ENCODE results near the gene STK16.

The STK16 gene

DNA sequence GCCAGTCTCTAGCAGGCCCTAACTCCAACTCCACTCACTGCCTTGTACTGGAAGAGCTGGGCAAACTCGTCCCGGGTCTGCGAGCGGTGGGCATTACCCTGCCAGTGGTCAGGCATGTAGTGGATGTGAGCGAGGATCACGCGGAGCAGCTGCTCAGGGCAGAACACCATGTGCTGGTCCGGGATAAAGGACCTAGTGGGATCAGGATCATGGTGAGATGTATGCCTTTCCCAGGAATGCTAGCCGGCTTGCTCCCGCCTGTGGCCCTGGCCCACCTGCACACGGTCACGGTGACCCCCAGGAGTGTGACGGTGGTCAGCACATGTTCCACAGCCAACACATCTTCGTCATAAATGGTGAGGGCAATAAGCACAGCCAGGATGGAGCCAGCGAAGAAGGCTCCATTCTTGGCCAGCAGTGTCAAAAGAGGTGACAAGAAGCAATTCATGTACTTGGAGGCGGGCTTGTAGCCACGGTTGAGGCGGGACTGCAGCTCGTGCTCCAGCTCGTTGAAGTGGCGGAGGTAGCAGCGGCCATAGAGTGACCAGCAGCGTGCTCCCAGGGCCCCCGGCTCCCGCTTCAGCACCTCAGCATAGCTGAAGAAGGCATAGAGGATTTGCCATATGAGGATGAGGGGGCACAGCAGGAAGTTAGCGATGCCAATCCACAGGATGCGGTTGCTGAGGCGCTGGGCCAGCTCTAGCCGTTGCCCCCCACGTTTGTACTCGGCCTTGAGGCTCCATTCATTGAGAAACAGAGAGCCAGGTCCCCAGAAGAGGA lies 21.3 kb upstream of the STK16 start:
- TF ChIP-seq, protein P1, sequence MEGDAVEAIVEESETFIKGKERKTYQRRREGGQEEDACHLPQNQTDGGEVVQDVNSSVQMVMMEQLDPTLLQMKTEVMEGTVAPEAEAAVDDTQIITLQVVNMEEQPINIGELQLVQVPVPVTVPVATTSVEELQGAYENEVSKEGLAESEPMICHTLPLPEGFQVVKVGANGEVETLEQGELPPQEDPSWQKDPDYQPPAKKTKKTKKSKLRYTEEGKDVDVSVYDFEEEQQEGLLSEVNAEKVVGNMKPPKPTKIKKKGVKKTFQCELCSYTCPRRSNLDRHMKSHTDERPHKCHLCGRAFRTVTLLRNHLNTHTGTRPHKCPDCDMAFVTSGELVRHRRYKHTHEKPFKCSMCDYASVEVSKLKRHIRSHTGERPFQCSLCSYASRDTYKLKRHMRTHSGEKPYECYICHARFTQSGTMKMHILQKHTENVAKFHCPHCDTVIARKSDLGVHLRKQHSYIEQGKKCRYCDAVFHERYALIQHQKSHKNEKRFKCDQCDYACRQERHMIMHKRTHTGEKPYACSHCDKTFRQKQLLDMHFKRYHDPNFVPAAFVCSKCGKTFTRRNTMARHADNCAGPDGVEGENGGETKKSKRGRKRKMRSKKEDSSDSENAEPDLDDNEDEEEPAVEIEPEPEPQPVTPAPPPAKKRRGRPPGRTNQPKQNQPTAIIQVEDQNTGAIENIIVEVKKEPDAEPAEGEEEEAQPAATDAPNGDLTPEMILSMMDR (IDR thresholded peaks at IDR 0.05; ENCODE audit: low read depth, low read length): no peak
- DNase-seq (ENCODE audit: extremely low read depth, low read depth): no peak

DNA sequence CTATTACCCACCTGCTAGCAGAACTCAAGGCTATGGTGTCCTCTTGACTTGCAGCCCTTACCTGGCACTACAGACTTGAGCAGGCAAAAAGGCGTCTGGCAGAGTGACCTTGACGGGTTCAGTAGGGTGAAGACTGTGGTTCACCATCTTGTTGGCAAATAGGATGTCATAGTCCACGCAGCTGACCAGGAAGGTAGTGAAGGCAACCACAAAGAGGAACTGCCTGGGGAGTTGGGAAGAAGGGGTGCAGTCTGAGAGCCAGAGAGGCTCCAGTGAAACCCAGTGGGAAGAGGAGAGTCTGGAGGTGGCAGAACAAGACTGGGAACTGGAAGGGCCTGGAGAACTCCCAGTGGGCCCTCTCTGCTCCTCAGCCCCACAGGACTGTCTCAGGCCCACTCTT lies 19.9 kb upstream of the STK16 start:
- TF ChIP-seq, protein P1 (IDR thresholded peaks at IDR 0.05; ENCODE audit: low read depth, low read length): no peak
- DNase-seq (ENCODE audit: extremely low read depth, low read depth): no peak

DNA sequence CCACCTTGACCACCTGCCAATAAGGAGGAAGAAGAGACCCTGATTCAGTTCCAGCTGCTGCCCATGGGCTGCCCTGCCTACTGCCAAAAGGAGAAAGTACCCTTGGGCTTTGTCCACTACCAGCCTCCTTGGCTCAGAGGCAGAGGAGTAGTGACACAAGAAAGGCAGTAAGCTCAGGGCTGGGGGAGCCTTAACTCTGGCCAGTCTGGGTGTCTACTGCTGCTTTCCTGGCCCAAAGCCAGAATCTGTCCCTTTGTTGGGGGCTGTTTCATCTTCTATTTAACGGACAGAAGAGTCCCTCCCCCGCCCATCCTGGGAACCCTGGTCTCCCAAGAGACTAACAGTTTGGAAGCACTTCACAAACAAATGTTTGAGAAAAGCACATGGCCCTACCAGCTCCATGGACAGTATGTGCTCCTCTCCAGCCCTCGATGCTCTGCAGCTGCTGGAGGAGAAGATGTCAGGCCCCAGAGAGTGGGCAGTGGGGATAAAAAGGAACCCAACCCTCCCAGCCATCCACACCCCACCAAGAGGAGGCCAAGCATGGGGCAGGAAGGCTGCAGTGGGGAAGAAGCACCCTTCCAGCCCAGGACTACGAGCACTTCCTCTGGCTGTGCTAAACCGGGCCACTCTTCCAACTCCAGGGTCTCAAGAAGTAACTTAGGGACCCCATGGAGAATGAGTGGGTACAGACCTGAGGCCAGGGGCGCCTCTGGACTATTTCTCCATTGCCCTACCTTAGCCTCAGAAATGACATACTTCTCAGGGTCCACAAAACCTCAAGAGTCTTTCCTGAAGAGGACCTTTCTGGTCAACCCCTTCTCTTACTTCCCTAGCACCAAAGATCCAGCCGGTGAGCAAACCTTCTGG lies 17.0 kb upstream of the STK16 start:
- TF ChIP-seq, protein P1 (IDR thresholded peaks at IDR 0.05; ENCODE audit: low read depth, low read length): no peak
- no peak for DNase-seq (ENCODE audit: extremely low read depth, low read depth)

DNA sequence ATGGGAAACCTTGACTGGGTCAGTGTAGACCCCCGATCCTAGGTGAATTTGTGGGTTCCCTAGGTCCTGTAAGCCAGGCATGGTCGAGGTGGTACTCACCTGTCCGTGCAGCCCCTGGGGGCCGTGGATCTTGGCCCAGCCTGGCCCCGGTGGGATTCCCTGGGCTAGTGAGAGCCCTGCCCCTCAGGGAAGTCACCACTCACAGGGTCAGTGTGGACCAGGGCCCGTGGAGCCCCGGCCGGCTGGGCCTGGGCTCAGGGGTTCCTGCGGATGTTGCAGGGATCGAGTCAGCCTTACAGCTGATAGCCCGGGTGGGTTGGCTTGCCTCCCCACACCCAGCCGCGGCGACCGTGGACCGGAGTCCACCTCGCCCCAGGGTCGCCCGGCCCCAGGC lies 16.4 kb upstream of the STK16 start:
- no peak for DNase-seq (ENCODE audit: extremely low read depth, low read depth)
- TF ChIP-seq, protein P1 (IDR thresholded peaks at IDR 0.05; ENCODE audit: low read depth, low read length): no peak

DNA sequence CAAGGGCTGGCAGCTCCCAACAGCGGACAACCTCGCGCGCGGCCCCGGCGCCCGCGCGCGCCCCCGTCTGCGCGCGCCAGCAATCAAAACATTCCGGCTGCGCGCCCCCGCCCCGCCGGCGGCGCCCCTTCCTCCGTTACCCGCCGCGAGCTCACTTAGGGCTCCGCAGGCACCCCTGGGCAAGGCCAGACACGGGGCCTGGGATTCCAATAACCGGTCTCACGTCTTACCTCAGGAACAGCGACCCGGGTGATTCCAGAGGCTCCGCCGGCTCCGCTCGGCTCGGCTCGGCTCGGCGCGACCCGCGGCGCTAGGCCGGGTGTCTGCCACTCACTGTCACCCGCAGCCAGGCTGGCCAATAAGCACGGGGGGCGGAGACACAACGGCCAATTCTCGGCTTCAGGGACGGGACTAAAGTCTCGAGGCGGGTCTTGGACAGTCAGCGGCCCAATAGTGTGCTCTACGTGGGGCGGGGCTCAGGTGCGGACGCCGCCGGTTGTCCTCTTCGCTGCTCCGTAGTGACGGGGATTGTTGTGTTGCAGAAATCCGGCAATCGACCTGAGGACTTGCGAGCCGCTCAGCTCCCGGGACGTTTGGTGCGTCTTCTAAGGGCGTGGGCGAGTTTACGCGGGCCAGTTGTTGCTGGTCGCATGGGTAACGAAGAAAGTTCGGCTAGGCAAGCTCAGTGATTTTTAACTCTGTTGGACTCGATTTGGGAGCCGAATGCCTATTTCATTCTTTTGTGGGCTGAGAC lies 15.8 kb upstream of the STK16 start, which contains the start of the genes ANKZF1 and ATG9A:
TSS of gene ANKZF1 (plus strand) at position 502 of the 754 bp plus-strand sequence. CDS start 452 bp downstream, outside the sequence.
TSS of gene ATG9A (minus strand) at position 332 of the 754 bp plus-strand sequence. CDS start 1,612 bp downstream, outside the sequence.
- DNase-seq (ENCODE audit: extremely low read depth, low read depth): peak; percentile 94
- TF ChIP-seq, protein P1 (IDR thresholded peaks at IDR 0.05; ENCODE audit: low read depth, low read length): no peak

DNA sequence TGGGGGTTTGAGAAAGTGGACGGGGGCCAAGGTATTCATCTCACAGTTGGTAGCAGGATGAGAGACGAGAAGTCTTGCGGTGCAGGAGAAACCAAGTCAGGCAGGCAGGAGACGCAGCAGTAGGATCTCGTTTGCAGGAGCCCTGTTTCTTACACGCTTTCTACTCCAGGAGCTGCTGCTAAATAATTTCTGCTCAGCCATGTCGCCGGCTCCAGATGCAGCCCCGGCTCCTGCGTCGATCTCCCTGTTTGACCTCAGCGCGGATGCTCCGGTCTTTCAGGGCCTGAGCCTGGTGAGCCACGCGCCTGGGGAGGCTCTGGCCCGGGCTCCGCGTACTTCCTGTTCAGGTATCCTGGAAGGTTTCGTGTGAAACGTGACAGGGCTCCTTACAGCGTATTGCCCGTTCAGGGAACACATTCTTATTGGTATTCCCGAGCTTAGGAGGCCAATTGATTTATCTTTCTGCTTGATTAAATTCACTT lies 15.2 kb upstream of the STK16 start:
- DNase-seq (ENCODE audit: extremely low read depth, low read depth): no peak
- TF ChIP-seq, protein P1 (IDR thresholded peaks at IDR 0.05; ENCODE audit: low read depth, low read length): no peak

Data from AG09319 (cell line).